Hepatocyte (in vitro differentiated cells): ENCODE results near the gene CLBA1.

Experiments
- CTCF ChIP-seq: fragments of 200-600 bp; sonication (generic); IDR thresholded peaks from 2 replicates; pipeline ENCODE4 v1.5.1; 2016; ENCODE audit warnings: antibody characterized with exemption, mild to moderate bottlenecking; ENCODE audit not compliant: poor library complexity
- EZH2 ChIP-seq: fragments of 200-600 bp; sonication (generic); IDR thresholded peaks from 2 replicates; pipeline ENCODE4 v1.6.1; 2016; ENCODE audit warnings: antibody characterized with exemption, mild to moderate bottlenecking, borderline replicate concordance

GRCh38 chr14:104994978-104995377 is 9.4 kb downstream of the CLBA1 start:
- TF ChIP-seq CTCF (no peak), EZH2 (no peak)
